GM18868 (cell line): ENCODE data around the gene GABRD.

Experiments used
- ATAC-seq: cut with Tn5 transposase; IDR thresholded peaks from one replicate; pipeline ENCODE4 v1.9.1; 2021; ENCODE audit warnings: mild to moderate bottlenecking, moderate library complexity; ENCODE audit not compliant: unreplicated experiment

The GABRD gene

DNA sequence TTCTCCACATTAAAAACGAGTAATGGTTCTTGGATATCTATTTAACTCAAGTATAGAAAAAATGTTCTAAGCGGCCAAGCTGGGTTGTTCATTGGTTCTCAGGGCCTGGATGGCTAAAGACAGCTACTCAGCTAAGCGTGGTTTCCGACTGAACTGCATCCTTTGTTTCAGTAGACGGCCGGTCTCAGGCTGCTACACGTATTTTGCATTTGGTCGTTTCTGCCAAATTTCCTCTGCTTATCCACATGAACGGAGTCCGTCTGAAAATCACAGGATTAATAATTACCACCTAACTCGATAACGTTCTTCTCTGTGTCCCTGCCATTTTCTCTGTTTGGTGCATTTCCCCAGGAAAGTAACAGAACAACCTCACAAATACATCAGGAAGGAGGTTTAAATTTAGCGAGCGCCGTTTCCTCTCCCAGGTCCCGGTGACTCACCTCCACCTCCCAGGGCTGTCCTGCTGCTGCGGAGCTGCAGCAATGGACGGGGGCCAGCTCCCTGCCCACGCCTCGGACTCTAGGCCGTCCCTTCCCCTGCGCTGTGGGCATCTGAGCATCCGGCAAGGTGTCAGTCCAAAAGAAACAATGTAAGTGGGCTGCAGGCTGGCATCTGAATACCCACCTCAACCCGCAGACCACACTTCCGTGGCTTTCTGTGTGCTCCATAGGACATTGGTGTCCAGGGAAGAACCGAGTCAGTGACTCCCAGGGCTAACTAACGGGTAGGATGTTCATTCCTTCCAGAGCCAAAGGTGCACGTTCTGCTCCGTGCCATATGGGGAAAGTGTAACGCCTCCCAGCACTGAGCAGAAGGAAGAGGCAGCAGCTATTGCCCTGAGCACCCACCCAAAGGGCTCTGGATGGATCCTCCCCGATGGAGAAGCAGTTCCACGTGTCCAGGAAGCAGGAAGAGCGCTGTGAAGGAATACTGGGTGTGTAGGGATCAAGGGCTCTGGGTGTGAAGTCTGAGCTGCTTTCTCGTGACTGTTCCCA, 4.1 kb upstream of the GABRD start:
- ATAC-seq, result no peak

DNA sequence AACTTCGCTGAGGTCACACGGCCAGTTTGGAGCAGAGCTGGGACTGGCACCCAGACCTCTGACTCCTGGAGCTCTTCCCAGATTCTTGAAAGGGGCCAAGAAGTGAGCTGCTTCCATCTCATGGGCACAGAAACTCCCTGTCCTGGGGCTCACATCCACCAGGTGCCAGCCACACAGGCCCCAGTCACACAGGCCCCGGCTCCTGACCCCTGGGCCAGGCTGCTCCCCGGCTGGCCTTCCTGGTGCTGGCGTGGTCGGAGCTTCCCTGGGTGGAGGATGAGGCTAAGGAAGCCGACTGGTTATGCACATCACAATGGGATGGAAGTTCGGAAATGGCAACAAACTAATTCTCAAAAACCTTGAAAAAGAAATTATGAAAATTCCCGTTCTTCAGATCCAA, 3.0 kb upstream of the GABRD start:
- ATAC-seq, result no peak

DNA sequence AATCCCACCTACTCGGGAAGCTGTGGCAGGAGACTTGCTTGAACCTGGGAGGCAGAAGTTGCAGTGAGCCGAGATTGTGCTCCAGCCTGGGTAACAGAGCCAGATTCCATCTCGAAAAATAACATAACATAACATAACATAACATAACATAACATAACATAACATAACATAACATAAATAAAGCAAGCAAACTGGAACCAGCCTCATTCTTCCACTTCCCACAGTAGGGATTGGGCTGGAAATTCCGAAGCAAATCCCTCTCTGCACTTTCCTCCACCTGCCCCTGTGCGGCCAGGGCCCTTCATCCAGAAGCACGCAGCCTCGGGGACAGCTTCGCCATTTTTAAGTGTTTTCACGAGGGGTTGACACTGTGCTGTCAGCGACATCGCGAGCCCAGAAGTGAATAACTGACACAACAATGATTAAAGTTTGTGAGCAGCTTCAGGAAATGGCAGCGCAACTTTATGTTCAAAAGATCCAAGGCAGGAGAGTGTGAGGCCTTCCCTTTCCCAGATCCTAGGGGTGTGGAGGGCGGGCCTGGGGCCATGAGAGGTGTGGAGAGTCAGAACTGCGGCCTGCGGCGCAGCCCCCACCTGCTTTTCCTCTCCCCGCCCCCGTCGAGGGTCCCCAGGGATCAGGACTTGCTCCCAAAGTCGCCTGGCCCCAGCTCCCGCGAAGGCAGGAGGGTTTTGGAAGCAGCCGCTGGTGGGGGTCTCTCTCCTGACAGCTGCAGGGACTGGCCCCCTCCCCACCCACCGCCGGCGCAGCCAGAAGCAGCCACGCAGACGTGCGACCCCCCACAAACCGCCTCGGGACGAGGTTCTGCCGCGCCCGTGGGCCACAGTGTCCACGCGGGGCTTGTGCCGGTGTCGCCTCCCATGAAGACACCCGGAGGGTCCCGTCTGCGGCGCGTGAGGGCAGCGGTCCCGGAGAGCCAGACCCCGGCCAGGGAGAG, 651 bp upstream of the GABRD start:
- ATAC-seq, result no peak

DNA sequence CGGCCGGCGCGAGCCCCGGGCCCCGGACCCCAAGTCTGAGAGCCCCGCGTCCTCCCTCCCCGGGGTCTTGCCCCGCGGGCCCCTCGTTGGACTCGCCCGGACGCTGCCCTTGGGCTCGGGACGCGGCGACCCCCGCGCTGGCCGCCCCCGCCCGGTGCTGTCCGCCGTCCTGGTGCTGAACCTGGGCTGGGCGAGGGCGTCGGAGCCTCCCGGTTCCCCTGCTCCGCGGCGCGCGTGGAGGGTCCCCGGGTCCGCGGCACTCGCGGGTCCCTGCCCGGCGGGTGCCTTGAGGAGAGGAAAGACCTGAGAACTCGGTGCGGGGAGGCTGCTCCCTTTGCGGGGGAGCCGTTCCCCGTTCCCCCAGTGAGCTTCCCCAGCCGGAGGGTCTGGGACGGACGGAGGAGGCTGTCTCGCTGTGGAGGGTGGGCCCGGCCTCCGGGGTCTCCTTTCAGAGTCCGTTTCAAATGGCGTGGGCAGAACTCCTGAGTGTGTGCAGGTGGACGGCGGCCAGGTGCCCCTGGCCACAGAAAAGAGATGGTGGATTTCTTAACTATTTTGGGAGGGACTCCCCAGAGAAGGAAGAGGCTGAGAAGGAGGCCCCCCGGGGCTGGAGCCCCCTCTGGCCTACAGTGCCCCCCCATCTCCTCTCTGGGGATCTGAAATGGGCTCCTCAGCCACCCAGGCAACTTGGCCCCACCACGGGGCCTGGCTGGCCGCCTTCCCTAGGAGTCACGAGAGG, 595 bp downstream of the GABRD start:
- ATAC-seq, result no peak

DNA sequence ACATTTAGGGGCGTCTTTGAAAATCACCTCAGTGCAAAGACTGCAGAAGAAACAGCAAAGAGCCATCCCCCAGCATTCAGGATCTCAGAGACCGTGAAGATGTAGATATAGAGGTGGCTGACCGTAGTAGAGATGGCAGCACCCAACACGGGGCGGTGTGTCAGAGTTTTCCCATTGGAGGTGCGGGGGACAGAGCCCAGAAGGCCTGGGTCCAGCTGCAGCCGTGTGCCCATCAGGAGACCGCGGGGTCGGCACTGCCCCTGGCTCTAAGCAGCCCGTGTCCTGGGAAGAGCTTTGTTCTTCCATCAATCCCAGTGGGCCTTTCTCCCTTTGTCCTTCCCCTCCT, 1.1 kb downstream of the GABRD start:
- no peak for ATAC-seq

DNA sequence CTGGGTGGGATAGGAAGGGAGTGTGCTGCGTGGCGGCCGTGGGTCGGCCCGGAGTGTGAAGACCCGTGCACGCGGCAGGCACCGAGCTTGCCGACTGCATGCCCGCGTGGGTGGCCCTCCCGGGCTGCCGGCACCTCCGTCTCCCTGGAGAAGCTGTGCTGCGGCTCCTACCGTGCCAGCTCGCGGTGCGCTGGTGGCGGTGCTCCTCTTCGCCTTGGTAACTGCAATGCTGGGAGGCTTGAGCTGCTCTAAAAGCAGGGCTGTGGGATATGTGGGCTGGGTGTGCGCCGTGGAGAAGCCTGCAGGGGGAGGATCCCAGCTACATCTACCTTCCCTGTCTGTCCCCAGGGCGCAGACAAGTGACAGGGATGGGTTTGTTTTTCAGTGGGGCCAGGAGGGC, 2.4 kb downstream of the GABRD start:
- ATAC-seq, result no peak

DNA sequence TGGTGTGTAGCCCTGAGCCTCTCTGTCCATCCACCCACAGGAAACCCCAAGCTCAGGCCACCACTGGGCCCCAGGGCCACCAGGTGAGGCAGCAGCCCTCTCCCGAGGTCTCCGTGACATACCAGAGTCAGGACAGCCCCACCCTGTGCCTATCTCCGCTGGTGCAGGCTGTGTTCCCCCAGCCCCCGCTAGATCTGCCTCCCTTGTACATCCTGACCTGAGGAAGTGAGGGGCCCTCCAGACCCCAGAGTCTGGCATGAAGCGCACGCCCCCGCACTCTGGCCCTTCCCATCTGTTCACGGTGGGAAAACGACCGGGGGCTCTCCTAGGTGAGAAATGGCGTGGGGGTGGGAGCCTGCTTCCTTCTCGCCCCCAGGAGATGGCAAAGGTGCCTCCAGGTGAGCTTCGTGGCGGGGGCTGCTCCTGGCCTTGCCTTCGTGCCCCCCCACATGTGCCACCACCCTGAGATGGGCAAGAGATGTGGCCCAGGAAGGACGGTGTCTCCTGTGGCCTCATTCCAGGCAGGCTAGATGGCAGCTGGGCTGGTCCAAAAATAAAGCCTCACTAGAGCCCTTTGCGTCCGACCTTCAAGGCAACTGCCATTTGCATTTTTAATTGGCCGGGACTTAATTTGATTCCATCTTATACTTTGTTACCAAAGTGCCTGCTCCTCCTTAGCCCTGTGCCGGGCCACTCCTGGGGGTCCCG, 3.1 kb downstream of the GABRD start:
- ATAC-seq, result no peak

DNA sequence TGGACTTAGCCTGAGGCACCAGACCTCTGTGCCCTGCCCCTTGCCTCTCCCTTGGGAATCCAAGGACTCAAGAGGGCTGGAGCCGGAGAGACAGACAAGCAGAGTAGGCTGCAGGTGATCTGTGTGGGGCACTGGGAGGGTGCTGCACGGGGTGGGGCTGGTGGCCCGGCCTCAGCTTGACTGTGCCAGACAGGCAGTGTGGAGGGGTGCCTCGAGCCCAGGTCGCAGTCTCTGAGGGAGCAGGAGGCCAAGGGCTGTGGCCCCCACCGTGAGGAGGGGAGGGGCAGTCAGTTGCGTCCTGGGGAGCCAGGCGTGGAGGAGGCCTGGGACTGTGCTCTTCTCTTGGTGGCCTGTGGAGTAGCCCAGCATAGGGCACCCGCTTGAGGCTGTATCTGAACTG, 4.0 kb downstream of the GABRD start:
- ATAC-seq, result no peak

DNA sequence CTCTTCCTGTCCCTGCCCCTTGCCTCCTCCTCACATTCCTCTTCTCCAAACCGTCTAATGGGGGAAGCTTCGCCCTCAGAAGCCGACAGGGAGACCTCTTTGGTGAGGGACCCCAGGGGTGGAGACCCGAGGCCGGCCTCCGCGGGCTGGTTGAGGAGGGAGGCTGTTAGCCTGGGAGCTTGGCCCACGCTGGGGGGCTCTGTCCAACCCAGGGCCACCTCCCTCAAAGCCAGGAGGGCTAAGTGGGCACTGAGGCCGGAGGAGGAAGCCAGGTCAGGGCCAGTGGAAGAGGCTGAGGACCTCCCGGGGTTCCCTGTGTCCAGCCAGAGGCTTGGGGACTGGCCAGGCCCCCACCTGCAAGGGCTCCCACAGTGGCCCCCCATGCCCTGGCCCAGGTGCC, 5.3 kb downstream of the GABRD start:
- ATAC-seq, result no peak

DNA sequence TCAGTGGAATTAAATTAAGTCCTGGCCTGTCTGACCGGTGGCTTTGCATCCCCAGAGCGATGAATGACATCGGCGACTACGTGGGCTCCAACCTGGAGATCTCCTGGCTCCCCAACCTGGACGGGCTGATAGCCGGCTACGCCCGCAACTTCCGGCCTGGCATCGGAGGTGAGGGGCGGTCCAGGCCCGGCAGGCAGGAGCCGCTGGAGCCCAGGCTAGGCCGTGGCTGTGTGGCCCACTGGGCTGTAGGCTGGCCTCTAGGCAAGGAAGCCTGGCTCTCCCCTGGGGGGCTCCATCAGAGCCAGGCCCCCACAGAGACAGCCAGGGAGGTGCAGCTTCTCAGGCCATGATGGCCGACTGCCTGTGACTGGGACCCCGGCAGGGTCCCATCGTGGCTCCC, 5.7 kb downstream of the GABRD start:
- no peak for ATAC-seq

DNA sequence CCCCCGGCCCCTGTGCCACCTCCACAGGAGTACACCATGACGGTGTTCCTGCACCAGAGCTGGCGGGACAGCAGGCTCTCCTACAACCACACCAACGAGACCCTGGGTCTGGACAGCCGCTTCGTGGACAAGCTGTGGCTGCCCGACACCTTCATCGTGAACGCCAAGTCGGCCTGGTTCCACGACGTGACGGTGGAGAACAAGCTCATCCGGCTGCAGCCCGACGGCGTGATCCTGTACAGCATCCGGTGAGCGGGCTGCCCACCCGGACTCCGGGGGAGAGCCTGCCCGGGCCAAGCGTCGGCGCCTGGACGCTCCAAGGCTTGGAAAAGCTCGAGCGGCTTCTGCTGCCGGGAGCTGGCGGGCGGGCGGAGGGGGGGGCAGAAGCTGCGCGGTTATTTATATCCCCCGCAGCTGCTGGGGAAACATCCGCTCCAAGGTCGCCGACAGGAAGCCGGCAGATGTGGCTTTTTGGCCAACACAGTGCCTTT, 6.4 kb downstream of the GABRD start:
- no peak for ATAC-seq

DNA sequence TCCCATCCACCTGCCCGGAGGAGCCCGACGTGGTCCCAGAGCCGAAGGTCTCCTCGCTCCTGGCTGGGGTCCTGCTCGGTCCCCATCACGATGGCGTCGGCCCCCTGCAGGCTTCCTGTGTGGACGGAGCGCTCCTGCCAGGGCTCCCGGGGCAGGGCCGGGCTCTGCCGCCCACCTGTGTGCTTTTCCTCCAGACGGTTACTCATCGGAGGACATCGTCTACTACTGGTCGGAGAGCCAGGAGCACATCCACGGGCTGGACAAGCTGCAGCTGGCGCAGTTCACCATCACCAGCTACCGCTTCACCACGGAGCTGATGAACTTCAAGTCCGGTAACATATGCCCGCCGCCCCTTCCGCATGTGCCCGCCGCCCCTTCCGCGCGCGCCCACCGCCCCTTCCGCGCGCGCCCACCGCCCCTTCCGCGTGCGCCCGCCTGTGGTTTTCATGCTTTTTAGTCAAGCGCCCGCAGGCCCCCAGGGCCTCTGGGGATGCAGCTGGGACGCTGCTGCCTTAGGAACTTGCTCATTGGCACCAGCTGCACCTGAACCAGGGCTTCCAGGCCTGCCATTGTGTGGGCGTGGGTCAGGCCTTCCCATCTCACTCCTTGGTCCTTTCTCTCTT, 8.9 kb downstream of the GABRD start:
- ATAC-seq, result no peak

DNA sequence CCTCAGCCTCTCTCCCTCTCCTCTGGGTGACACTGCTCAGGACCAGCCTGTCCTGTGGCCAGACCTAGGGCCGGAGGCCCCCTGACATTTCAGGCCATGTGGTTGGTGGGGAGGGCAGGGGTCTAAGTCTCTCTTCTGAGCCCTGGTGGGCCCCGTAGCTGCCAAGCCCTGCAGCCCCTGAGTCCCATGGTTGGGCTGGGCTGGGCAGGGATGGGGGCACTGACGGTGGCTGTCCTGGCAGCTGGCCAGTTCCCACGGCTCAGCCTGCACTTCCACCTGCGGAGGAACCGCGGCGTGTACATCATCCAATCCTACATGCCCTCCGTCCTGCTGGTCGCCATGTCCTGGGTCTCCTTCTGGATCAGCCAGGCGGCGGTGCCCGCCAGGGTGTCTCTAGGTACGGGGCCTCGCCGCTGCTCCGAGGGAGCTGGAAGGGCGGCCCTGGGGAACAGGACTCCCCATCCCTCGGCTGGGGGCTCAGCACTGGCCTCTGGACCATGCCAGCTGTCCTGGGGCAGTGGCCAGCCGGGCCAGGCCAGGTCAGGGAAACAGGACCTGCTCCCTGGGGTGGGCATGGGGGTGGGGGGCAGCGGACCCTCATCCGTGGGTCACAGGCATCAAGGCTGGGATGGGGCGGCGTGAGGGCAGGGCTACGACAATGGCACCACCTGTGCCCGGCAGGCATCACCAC, 9.9 kb downstream of the GABRD start:
- ATAC-seq, result no peak

DNA sequence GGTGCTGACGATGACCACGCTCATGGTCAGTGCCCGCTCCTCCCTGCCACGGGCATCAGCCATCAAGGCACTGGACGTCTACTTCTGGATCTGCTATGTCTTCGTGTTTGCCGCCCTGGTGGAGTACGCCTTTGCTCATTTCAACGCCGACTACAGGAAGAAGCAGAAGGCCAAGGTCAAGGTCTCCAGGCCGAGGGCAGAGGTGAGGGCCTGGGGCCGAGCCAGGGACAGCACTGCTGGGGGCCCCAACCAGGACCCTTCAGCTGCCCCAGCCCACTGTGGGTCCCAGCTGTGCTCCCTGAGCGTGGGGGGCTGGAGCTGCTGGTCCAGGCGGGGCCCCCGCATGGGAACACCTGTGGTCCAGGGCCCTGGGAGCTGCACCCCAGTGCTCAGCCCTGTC, 10.4 kb downstream of the GABRD start:
- no peak for ATAC-seq

DNA sequence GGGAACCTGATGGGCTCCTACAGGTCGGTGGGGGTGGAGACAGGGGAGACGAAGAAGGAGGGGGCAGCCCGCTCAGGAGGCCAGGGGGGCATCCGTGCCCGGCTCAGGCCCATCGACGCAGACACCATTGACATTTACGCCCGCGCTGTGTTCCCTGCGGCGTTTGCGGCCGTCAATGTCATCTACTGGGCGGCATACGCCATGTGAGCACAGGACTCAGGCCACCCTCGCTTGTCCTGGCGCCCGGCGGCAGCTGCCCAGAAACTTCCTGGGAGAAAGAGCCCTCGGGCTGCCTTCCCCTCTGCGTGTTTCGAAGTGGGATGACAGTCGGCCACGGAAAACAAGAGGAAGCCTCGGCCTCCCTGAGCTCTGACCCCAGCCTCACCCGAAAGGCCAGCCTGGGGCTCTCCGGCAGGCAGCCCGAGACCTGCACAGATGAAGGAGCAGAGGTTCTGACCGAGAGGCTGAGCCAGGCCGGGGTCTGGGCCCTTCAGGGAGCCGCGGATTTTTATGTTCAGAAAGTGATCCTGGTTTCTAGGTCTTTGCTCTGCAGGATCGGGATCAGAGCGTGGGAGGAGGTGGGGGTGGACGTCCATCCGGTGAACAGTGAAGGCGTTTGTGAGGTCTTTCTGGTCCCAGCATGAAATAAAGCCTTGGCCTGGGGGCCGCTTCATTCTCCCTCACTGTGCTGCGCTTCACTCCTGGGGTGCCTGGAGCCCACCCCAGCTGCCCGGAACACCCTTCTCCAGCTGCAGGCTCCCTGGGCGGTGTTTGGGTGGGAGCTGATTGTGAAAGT, 11.1 kb downstream of the GABRD start:
- ATAC-seq, result no peak

DNA sequence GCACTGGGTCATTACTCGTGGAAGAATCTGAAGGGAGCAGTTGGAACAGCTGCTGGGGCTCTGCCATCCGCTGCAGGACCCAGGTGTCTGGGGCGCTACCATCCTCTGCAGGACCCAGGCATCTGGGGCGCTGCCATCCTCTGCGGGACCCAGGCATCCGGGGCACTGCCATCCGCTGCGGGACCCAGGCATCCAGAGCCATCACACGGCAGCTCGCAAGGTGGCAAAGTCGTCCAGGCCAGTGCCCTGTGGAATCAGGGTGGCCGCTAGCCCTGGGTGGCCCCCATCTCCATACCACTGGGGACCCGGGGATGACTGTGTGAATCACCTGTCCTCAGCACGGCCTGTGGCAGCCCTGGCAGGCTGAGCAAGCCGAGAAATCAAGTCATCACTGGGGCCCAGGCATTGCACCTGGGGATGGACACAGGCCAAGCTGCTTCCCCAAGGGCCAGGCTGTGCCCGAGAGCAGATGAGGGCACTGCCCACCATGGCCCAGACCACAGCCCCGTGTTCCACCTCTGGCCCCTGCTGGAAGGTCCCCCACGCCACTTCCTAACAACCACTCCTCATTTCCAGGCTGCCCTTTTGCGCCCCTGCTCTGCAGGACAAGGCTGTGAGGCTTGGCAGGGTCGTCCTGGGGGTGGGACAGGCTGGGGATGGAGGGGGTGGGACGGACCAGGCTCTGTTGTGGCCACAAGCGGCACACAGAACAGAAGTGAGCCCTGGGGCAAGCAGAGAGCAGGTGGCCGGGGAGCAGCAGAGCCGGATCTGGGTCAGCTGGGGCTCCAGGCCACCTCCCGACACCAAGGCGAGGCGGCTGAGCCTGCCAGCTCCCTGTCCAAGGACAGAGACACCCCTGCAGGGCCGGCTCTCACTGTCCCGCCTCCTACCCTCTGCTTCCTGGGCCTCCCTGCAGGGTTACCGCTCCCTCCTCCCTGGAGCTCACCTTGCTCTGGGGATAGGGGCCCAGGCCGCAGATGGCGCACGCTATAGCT, 12.7 kb downstream of the GABRD start:
- ATAC-seq, result no peak

DNA sequence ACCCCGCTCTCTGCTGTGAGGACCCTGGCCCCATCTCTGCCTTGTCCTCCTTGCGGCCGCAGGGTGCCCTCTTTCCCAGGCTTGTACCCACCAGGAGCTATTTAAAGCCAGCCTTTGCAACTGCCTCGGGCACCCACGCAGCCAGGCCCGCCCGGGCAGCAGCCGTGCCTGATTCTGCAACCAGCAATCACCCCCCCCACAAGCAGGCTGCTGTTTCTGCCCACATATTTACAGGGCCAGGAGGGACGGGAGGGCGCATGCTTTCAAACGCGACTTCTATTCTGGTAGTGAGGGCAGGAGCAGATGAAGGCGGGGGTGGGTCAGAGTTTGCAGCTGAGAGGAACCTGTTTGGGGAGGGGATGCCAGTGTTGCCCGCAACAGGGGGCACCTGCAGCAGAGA, 13.6 kb downstream of the GABRD start:
- no peak for ATAC-seq
